GM19240 (cell line): ENCODE results near the gene ZNF528.
A peak's percentile ranks its signal among the peaks of the same experiment; 100 is the strongest.

ENCODE experiments used
- DNase-seq: peaks from one replicate; pipeline ENCODE4 v3.0.0; 2011; ENCODE audit warnings: low spot score; ENCODE audit not compliant: insufficient read length

ZNF528 gene

GRCh38 chr19:52397310-52398080, at the start of gene ZNF528:
TSS of gene ZNF528 (plus strand) at chr19:52397849. CDS start at chr19:52402014, 4,165 bp downstream.
- DNase-seq = peak; percentile 89

GRCh38 chr19:52351512-52351911, 46.1 kb upstream of the ZNF528 start:
- DNase-seq = no peak

GRCh38 chr19:52366414-52366824, 31.2 kb upstream of the ZNF528 start:
- DNase-seq = no peak

- DNase-seq = peak; percentile 30
Observed at GRCh38 chr19:52369559-52370340, 27.9 kb upstream of the ZNF528 start, which contains the start of gene ZNF880. TSS of gene ZNF880 (plus strand) at chr19:52369923. CDS start at chr19:52369966, 43 bp downstream.

- DNase-seq = no peak
Observed at GRCh38 chr19:52370341-52370710, 27.3 kb upstream of the ZNF528 start.

GRCh38 chr19:52391135-52391534, 6.5 kb upstream of the ZNF528 start:
- DNase-seq = no peak

GRCh38 chr19:52398081-52398441, 412 bp downstream of the ZNF528 start:
- DNase-seq = peak; percentile 4

- DNase-seq = no peak
Observed at GRCh38 chr19:52410276-52410675, 12.6 kb downstream of the ZNF528 start.

- no peak for DNase-seq
Observed at GRCh38 chr19:52415711-52416110, 18.1 kb downstream of the ZNF528 start.

- no peak for DNase-seq
Observed at GRCh38 chr19:52428937-52429336, 31.3 kb downstream of the ZNF528 start, which contains the start of gene ZNF534. TSS of gene ZNF534 (plus strand) at chr19:52429148. CDS start at chr19:52431475, 2,327 bp downstream.

GRCh38 chr19:52442179-52442578, 44.5 kb downstream of the ZNF528 start:
- DNase-seq = no peak

GRCh38 chr19:52444506-52444905, 46.9 kb downstream of the ZNF528 start:
- DNase-seq = no peak

- no peak for DNase-seq
Observed at GRCh38 chr19:52451241-52451640, 53.6 kb downstream of the ZNF528 start.

GRCh38 chr19:52453324-52454094, 55.9 kb downstream of the ZNF528 start, which contains the start of gene ZNF578:
TSS of gene ZNF578 (plus strand) at chr19:52453553. CDS start at chr19:52501846, 48,293 bp downstream.
- DNase-seq = no peak

- no peak for DNase-seq
Observed at GRCh38 chr19:52464798-52465470, 67.3 kb downstream of the ZNF528 start.
